ENCODE data around the gene TMTC4.

DNA sequence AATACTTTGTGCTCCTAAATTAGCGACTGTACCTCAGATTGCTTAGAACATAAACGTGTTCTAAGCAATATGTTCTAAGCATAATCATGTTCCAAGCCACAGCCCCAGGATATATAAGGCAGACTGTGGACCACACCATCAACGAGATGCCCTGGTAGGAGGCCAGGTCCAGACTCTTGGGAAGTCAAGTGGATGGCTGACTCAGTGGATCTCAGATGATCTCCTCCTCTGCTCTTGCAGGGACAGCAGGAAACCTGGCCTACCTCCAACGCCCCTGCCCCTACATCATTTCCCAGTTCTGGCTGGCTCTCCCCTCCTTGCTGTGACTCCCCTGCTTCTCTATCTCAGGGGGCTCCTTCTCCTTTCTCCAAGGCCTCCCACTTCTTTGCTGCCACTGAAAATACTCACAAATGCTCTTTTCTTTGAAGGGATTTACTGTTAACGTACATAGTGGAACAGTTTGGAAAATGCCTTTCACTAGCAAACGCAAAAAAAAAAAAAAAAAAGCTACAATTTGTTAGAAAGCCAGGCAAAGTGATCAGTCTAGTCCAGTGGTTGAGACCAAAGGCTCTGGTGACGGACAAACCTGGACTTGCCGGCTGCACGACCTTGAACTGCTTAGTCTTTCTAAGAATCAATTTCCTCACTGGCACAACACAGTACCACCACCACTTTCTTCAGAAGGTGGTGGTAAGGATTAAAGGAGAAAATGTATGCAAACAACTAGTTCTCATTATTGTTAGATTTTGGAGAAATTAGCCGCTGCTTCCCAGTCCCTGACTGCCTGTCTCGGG lies 3.0 kb downstream of the TMTC4 start:
- TF ChIP-seq, protein P1, sequence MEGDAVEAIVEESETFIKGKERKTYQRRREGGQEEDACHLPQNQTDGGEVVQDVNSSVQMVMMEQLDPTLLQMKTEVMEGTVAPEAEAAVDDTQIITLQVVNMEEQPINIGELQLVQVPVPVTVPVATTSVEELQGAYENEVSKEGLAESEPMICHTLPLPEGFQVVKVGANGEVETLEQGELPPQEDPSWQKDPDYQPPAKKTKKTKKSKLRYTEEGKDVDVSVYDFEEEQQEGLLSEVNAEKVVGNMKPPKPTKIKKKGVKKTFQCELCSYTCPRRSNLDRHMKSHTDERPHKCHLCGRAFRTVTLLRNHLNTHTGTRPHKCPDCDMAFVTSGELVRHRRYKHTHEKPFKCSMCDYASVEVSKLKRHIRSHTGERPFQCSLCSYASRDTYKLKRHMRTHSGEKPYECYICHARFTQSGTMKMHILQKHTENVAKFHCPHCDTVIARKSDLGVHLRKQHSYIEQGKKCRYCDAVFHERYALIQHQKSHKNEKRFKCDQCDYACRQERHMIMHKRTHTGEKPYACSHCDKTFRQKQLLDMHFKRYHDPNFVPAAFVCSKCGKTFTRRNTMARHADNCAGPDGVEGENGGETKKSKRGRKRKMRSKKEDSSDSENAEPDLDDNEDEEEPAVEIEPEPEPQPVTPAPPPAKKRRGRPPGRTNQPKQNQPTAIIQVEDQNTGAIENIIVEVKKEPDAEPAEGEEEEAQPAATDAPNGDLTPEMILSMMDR (IDR thresholded peaks at IDR 0.05): no peak
- no peak for TF ChIP-seq POLR2A (IDR thresholded peaks at IDR 0.05)

Measured in tibial nerve (tissue), 3 donors.